Ascending aorta (tissue), 2 donors: Measurements from ENCODE around the gene COMMD1. TPM values are rescaled to one million over a fixed set of nuclear protein-coding genes. Genes with fewer than 3 reads are reported as not detected.

Experiments
- DNase-seq, 2 donors: peaks; one replicate each; pipeline ENCODE4 v3.0.0-alpha.2; 2019; ENCODE audit warnings: low spot score in 2 of 2
- H3K27ac ChIP-seq, 2 donors: fragments of 200-600 bp; sonication (generic); one replicate each; pipeline ENCODE4 v1.5.1; 2016 to 2017; ENCODE audit warnings: mild to moderate bottlenecking in 1 of 2
- H3K27me3 ChIP-seq: fragments of 200-600 bp; sonication (generic); one replicate; pipeline ENCODE4 v1.5.1; 2017
- H3K36me3 ChIP-seq, 2 donors: fragments of 200-600 bp; sonication (generic); one replicate each; pipeline ENCODE4 v1.5.1; 2016
- H3K4me1 ChIP-seq, 2 donors: fragments of 200-600 bp; sonication (generic); one replicate each; pipeline ENCODE4 v1.5.1; 2016 to 2017; ENCODE audit warnings: mild to moderate bottlenecking in 1 of 2
- H3K4me3 ChIP-seq, 2 donors: fragments of 200-600 bp; sonication (generic); one replicate each; pipeline ENCODE4 v1.5.1; 2016 to 2017; ENCODE audit warnings: mild to moderate bottlenecking in 1 of 2
- H3K9me3 ChIP-seq, 2 donors: fragments of 200-600 bp; sonication (generic); one replicate each; pipeline ENCODE4 v1.5.1; 2016
- intact Hi-C: fragments of 100-400 bp; cut with DNase I; formaldehyde crosslinking; loops from one replicate; pipeline ENCODE4 v1.15.1; 2023
- total RNA-seq: library from RNA; depleted of rRNA; stranded (reverse); fragments of >200 nt; gene quantifications from one replicate; pipeline ENCODE4 v1.1.0, GENCODE V29; 2016
- TF ChIP-seq, protein P1 (sequence below), 3 experiments: fragments of 200-600 bp in 2 of 3; fragments of 450-650 bp in 1 of 3; sonication (generic) in 2 of 3; IDR thresholded peaks; one replicate each; pipeline ENCODE4 v1.5.1; 2016 to 2019; ENCODE audit warnings: antibody characterized with exemption in 3 of 3, mild to moderate bottlenecking in 1 of 3, moderate library complexity in 1 of 3

COMMD1 gene
- total RNA-seq, 1 donor from 2014 or later = 31.8 TPM

DNA sequence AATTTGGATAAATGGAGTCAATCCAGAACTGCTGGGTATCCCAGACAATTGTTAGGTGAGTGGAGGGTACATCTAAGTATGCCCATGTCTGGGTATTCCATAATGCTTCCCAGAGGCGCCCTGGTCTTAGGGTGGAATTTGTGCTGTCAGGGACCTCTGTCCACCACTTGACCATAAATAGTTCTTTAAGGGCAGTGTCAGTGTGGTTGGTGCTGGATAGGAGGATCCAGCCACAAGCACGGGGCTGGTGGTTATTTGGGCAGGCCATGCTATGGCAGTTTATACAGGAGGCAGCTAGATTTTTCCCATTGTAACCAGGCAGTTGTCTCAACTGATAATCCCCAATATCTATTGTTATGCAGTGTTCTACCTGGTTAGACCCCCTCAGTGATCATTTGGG is 186.0 kb downstream of the COMMD1 start:
- Histone ChIP-seq H3K9me3 (no peaks in the 10 kb centered on the region), H3K4me3 (no peak overlapping the region), H3K27ac (no peak overlapping the region), H3K4me1 (no peaks in the 10 kb centered on the region), H3K27me3 (no peaks in the 10 kb centered on the region), H3K36me3 (no peaks in the 10 kb centered on the region)
- DNase-seq = no peak
- intact Hi-C loops = no loop called here
- TF ChIP-seq, protein P1, sequence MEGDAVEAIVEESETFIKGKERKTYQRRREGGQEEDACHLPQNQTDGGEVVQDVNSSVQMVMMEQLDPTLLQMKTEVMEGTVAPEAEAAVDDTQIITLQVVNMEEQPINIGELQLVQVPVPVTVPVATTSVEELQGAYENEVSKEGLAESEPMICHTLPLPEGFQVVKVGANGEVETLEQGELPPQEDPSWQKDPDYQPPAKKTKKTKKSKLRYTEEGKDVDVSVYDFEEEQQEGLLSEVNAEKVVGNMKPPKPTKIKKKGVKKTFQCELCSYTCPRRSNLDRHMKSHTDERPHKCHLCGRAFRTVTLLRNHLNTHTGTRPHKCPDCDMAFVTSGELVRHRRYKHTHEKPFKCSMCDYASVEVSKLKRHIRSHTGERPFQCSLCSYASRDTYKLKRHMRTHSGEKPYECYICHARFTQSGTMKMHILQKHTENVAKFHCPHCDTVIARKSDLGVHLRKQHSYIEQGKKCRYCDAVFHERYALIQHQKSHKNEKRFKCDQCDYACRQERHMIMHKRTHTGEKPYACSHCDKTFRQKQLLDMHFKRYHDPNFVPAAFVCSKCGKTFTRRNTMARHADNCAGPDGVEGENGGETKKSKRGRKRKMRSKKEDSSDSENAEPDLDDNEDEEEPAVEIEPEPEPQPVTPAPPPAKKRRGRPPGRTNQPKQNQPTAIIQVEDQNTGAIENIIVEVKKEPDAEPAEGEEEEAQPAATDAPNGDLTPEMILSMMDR (IDR thresholded peaks at IDR 0.05) = no peak

DNA sequence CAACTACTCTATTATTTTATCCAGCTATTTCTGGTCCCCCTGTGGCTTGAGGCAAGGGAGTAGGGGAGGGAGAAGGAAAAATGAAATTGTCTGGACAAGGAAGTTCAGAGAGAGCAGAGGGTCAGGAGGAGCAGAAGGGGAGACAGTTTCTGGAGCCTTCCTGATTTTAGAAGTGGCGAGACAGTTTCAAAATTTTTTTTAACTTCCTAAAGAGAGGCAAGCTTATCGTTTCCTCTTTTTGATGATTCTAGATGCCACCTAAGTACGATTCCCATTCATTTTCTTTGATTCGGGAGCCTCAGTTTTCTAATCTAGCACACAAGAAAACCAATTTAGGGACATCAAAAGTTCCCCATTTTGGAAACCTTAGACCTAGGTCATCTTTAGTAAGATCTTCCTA is 193.6 kb downstream of the COMMD1 start:
- intact Hi-C loops = no loop called here
- no peaks in the 10 kb centered on the region for H3K4me1 ChIP-seq
- H3K27ac ChIP-seq = no peak overlapping the region
- no peak for DNase-seq
- H3K4me3 ChIP-seq = no peak overlapping the region
- no peaks in the 10 kb centered on the region for H3K9me3 ChIP-seq
- H3K27me3 ChIP-seq = no peaks in the 10 kb centered on the region
- no peaks in the 10 kb centered on the region for H3K36me3 ChIP-seq
- TF ChIP-seq, protein P1 (IDR thresholded peaks at IDR 0.05) = no peak

DNA sequence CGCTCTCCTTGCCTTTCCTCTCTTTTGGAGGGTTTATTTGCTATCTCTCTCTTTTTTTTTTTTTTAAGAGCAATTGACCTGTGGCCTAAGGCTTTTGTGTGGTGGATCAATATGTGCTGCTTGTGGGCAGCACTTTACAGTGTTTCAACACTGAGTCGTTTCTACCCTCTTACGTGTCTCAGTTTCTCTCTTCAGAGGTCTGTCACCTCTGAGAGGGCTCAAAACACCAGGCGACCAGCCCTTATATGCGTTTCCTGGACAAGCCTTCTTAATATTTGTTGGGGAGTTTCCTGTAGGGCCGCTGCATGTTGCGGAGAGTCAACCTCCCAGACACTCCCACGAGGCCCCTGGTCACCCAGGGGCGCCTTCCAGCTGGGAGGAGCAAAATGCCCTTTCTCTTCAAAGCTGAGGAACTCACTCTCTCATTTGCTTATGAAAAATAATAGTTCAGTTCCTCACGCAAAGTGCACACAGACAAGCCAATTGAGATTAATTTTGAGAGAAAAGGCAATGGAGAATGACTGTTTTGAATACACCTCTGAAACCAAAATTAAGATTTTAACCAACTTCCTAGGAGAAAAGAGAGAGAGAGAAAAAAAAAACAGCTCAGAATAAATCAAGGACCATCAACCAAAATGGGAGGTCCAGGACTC is 194.2 kb downstream of the COMMD1 start:
- TF ChIP-seq, protein P1 (IDR thresholded peaks at IDR 0.05) = no peak
- no peak overlapping the region for H3K4me3 ChIP-seq
- H3K36me3 ChIP-seq = no peaks in the 10 kb centered on the region
- no peaks in the 10 kb centered on the region for H3K27me3 ChIP-seq
- H3K27ac ChIP-seq = no peak overlapping the region
- no peaks in the 10 kb centered on the region for H3K4me1 ChIP-seq
- no peaks in the 10 kb centered on the region for H3K9me3 ChIP-seq
- intact Hi-C loops = no loop called here
- DNase-seq = no peak

DNA sequence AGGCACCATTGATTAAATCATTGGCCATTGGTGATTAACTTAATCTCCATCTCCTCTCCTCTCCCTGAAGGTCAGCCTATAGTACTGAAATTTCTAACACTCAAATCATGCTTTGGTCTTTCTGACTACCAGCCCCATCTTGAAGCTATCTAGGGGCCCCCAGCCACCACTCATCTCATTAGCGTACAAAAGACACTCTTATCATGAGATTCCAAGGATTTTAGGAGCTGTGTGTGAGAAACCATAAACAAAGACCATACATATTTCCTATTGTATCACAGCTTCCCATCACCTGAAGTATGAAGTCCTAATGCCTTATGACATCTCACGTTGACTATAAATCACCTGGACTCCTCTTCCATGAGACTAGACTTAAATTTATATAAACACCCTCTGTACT is 196.4 kb downstream of the COMMD1 start:
- Histone ChIP-seq H3K4me1 (no peaks in the 10 kb centered on the region), H3K27me3 (no peaks in the 10 kb centered on the region), H3K36me3 (no peaks in the 10 kb centered on the region), H3K9me3 (no peaks in the 10 kb centered on the region), H3K4me3 (no peak overlapping the region), H3K27ac (no peak overlapping the region)
- TF ChIP-seq, protein P1 (IDR thresholded peaks at IDR 0.05) = no peak
- no peak for DNase-seq
- intact Hi-C loops = no loop called here

DNA sequence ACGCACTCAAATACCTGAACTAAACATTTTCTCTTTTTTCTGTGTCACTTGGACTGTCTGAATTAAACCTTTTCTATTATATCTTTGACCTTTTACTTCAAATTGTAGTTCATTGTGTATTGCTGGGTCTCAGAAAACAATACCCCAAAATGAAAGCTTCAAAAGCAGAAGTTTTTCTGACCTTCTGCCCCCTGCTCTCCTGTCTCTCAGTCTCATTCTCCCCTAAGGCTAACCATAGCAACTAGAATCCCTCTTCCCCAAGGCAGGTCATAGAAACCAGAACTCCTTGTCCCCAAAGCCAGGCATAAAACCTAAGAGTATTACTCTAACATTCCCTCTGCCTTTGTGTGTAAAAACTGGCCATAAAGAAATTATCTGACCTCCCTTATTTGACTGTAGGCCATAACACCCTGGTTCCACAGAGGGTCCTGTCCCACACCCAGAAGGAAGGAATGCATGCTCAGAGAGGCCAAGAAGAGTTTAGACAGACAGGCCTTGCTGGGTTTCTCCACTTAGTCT is 197.0 kb downstream of the COMMD1 start:
- H3K36me3 ChIP-seq = no peaks in the 10 kb centered on the region
- no peak overlapping the region for H3K27ac ChIP-seq
- intact Hi-C loops = no loop called here
- H3K27me3 ChIP-seq = no peaks in the 10 kb centered on the region
- TF ChIP-seq, protein P1 (IDR thresholded peaks at IDR 0.05) = no peak
- no peak for DNase-seq
- H3K4me1 ChIP-seq = no peaks in the 10 kb centered on the region
- H3K9me3 ChIP-seq = no peaks in the 10 kb centered on the region
- no peak overlapping the region for H3K4me3 ChIP-seq
